Measurements from ENCODE around the gene ENDOU. TPM values are rescaled to one million over a fixed set of nuclear protein-coding genes. Genes with fewer than 3 reads are reported as not detected.
A peak's percentile ranks its signal among the peaks of the same experiment; 100 is the strongest.

Gene ENDOU
- total RNA-seq, result 1 to 10 TPM in 2 of 8 experiments, under 1 TPM in 6; 0.11 to 3.8 (median 0.36) TPM

GRCh38 chr12:47725091-47725772, at the start of gene ENDOU:
ENDOU (minus strand) TSS chr12:47725490; CDS start chr12:47725413, 77 bp downstream.
- in situ Hi-C loops (cut with MboI; ENCODE audit: low pct_unique_long_range_greater_than_20kb in 2 of 9, low sequenced_read_pairs in 9 of 9, unreplicated experiment in 9 of 9), result loop anchor here in 1 of 9 experiments (25.0 kb wide), 1 partner anchor 262 kb away; no protein-coding TSS in a partner anchor
- no peak within 1 kb of the TSS for H3K27ac ChIP-seq
- no peaks in the 10 kb centered on the region for H3K4me1 ChIP-seq (replicated peaks in 1 of 2)
- WGBS, 10 experiments, result 60 to 100% (median 98%) methylated on average over 1 to 4 of the region's 8 CpGs; no CpG with 5 or more reads in 4 of the 10 experiments
- H3K4me3 ChIP-seq, result no peak within 1 kb of the TSS
- ATAC-seq (replicated peaks in 6 of 8), result no peak

- H3K4me1 ChIP-seq (replicated peaks in 1 of 2), result peaks cover 11% of the 10 kb centered on the region in 2 donors
- in situ Hi-C loops (cut with MboI; ENCODE audit: low pct_unique_long_range_greater_than_20kb in 2 of 9, low sequenced_read_pairs in 9 of 9, unreplicated experiment in 9 of 9), result loop anchor here in 2 of 9 experiments (10.0 kb wide), 1 partner anchor 60 kb away; no protein-coding TSS in a partner anchor
- H3K27ac ChIP-seq, result no peak overlapping the region
- no peak for ATAC-seq (replicated peaks in 6 of 8)
- H3K4me3 ChIP-seq, result no peak overlapping the region
- WGBS, 10 experiments, result 82 to 100% (median 100%) methylated on average over 1 to 4 of the region's 7 CpGs; no CpG with 5 or more reads in 4 of the 10 experiments
Measured at GRCh38 chr12:47774663-47775062, 49.4 kb upstream of the ENDOU start.

- Histone ChIP-seq H3K27ac (peak overlapping the region in 1 of 2 donors; percentile 50), H3K4me1 (replicated peaks in 1 of 2) (peaks cover 15 to 17% of the 10 kb centered on the region in 2 donors), H3K4me3 (peak overlapping the region; percentile 75 to 94 (median 83))
- in situ Hi-C loops (cut with MboI; ENCODE audit: low pct_unique_long_range_greater_than_20kb in 2 of 9, low sequenced_read_pairs in 9 of 9, unreplicated experiment in 9 of 9), result loop anchor here in 2 of 9 experiments (10.0 kb wide), 1 partner anchor 59 kb away; no protein-coding TSS in a partner anchor
- WGBS, 10 experiments, result 46 to 100% (median 90%) methylated on average over 1 to 8 of the region's 14 CpGs
- ATAC-seq (replicated peaks in 6 of 8), result peak in 6 of 8 experiments; percentile 5 to 32 (median 20)
Measured at GRCh38 chr12:47773858-47774580, 48.7 kb upstream of the ENDOU start.

- Histone ChIP-seq H3K27ac (peak within 1 kb of the TSS; percentile 46 to 50), H3K4me1 (replicated peaks in 1 of 2) (peaks cover 16 to 22% of the 10 kb centered on the region in 2 donors), H3K4me3 (peak within 1 kb of the TSS; percentile 75 to 94 (median 83))
- 0% methylated on average over 7 of the region's 106 CpGs; no CpG with 5 or more reads in 9 of the 10 experiments for WGBS, 10 experiments
- ATAC-seq (replicated peaks in 6 of 8), result peak; percentile 80 to 89 (median 85)
- in situ Hi-C loops (cut with MboI; ENCODE audit: low pct_unique_long_range_greater_than_20kb in 2 of 9, low sequenced_read_pairs in 9 of 9, unreplicated experiment in 9 of 9), result loop anchor here in 2 of 9 experiments (10.0 kb wide), 1 partner anchor 58 kb away; no protein-coding TSS in a partner anchor
Measured at GRCh38 chr12:47773062-47773857, 48.0 kb upstream of the ENDOU start, which contains the start of gene SLC48A1. SLC48A1 (plus strand) TSS chr12:47773238; CDS start chr12:47773305, 67 bp downstream.

GRCh38 chr12:47772738-47773061, 47.4 kb upstream of the ENDOU start:
- Histone ChIP-seq H3K4me3 (peak overlapping the region; percentile 75 to 94 (median 83)), H3K4me1 (replicated peaks in 1 of 2) (peaks cover 16 to 22% of the 10 kb centered on the region in 2 donors), H3K27ac (peak overlapping the region in 1 of 2 donors; percentile 50)
- no peak for ATAC-seq (replicated peaks in 6 of 8)
- in situ Hi-C loops (cut with MboI; ENCODE audit: low pct_unique_long_range_greater_than_20kb in 2 of 9, low sequenced_read_pairs in 9 of 9, unreplicated experiment in 9 of 9), result loop anchor here in 2 of 9 experiments (10.0 kb wide), 1 partner anchor 58 kb away; no protein-coding TSS in a partner anchor
- WGBS, 10 experiments, result 0 to 63% (median 25%) methylated on average over 1 to 12 of the region's 17 CpGs; no CpG with 5 or more reads in 1 of the 10 experiments

- WGBS, 10 experiments, result 67 to 100% (median 92%) methylated on average over 2 to 13 of the region's 13 CpGs; no CpG with 5 or more reads in 1 of the 10 experiments
- Histone ChIP-seq H3K4me3 (no peak overlapping the region), H3K27ac (no peak overlapping the region), H3K4me1 (replicated peaks in 1 of 2) (peaks cover 16 to 22% of the 10 kb centered on the region in 2 donors)
- no peak for ATAC-seq (replicated peaks in 6 of 8)
- in situ Hi-C loops (cut with MboI; ENCODE audit: low pct_unique_long_range_greater_than_20kb in 2 of 9, low sequenced_read_pairs in 9 of 9, unreplicated experiment in 9 of 9), result loop anchor here in 2 of 9 experiments (10.0 kb wide), 1 partner anchor 57 kb away; no protein-coding TSS in a partner anchor
Measured at GRCh38 chr12:47772094-47772660, 46.9 kb upstream of the ENDOU start.

GRCh38 chr12:47771304-47771703, 46.0 kb upstream of the ENDOU start:
- ATAC-seq (replicated peaks in 6 of 8), result no peak
- Histone ChIP-seq H3K4me3 (no peak overlapping the region), H3K27ac (no peak overlapping the region), H3K4me1 (replicated peaks in 1 of 2) (peaks cover 16 to 22% of the 10 kb centered on the region in 2 donors)
- in situ Hi-C loops (cut with MboI; ENCODE audit: low pct_unique_long_range_greater_than_20kb in 2 of 9, low sequenced_read_pairs in 9 of 9, unreplicated experiment in 9 of 9), result loop anchor here in 2 of 9 experiments (10.0 kb wide), 1 partner anchor 57 kb away; no protein-coding TSS in a partner anchor
- WGBS, 10 experiments, result 60 to 89% (median 83%) methylated on average over 1 to 5 of the region's 6 CpGs; no CpG with 5 or more reads in 7 of the 10 experiments

- 62 to 100% (median 86%) methylated on average over 1 to 3 of the region's 3 CpGs; no CpG with 5 or more reads in 1 of the 10 experiments for whole genome bisulfite sequencing, 10 experiments
- peak in 1 of 8 experiments; percentile 9 for ATAC-seq (replicated peaks in 6 of 8)
- peak overlapping the region in 1 of 5 donors; percentile 14 for H3K4me3 ChIP-seq
- peak overlapping the region in 1 of 2 donors; percentile 1 for H3K27ac ChIP-seq
- in situ Hi-C loops (cut with MboI; ENCODE audit: low pct_unique_long_range_greater_than_20kb in 2 of 9, low sequenced_read_pairs in 9 of 9, unreplicated experiment in 9 of 9), result loop anchor here in 2 of 9 experiments (10.0 kb wide), 1 partner anchor 55 kb away; no protein-coding TSS in a partner anchor
- H3K4me1 ChIP-seq (replicated peaks in 1 of 2), result peaks cover 16 to 22% of the 10 kb centered on the region in 2 donors
Measured at GRCh38 chr12:47770086-47770726, 44.9 kb upstream of the ENDOU start.

GRCh38 chr12:47769234-47770085, 44.2 kb upstream of the ENDOU start:
- H3K4me3 ChIP-seq, result peak overlapping the region in 1 of 5 donors; percentile 14
- in situ Hi-C loops (cut with MboI; ENCODE audit: low pct_unique_long_range_greater_than_20kb in 2 of 9, low sequenced_read_pairs in 9 of 9, unreplicated experiment in 9 of 9), result loop anchor here in 2 of 9 experiments (10.0 kb wide), 1 partner anchor 55 kb away; no protein-coding TSS in a partner anchor
- ATAC-seq (replicated peaks in 6 of 8), result peak in 3 of 8 experiments; percentile 18 to 48 (median 41)
- H3K27ac ChIP-seq, result peak overlapping the region in 1 of 2 donors; percentile 1
- WGBS, 10 experiments, result 70 to 100% (median 90%) methylated on average over 1 to 4 of the region's 4 CpGs; no CpG with 5 or more reads in 1 of the 10 experiments
- peaks cover 16 to 22% of the 10 kb centered on the region in 2 donors for H3K4me1 ChIP-seq (replicated peaks in 1 of 2)

- Histone ChIP-seq H3K4me3 (no peak overlapping the region), H3K4me1 (replicated peaks in 1 of 2) (peaks cover 19% of the 10 kb centered on the region in 2 donors), H3K27ac (no peak overlapping the region)
- peak in 2 of 8 experiments; percentile 4 to 16 for ATAC-seq (replicated peaks in 6 of 8)
- 40 to 100% (median 70%) methylated on average over 1 to 2 of the region's 2 CpGs; no CpG with 5 or more reads in 1 of the 10 experiments for WGBS, 10 experiments
- in situ Hi-C loops (cut with MboI; ENCODE audit: low pct_unique_long_range_greater_than_20kb in 2 of 9, low sequenced_read_pairs in 9 of 9, unreplicated experiment in 9 of 9), result no loop called here
Measured at GRCh38 chr12:47768323-47768811, 43.1 kb upstream of the ENDOU start.

Measured in motor neuron (in vitro differentiated cells).